Activated naive CD8-positive, alpha-beta T cell treated with anti-CD3 and anti-CD28 coated beads, Interleukin-2, amount 50 U/mL, for 24 hours (primary cell): ENCODE measurements around the gene ATXN7L1.
A peak's percentile ranks its signal among the peaks of the same experiment; 100 is the strongest.

Experiments used
- ATAC-seq: fragments of 150-1000 bp; cut with Tn5 transposase; one replicate; pipeline ENCODE4 v1.10.0; 2021
- DNase-seq: peaks from one replicate; pipeline ENCODE4 v3.0.0; 2021
- H3K27ac Mint-ChIP-seq: one replicate; pipeline ENCODE4 v1.8.0; 2021; ENCODE audit warnings: mild to moderate bottlenecking, mixed read lengths
- H3K27me3 Mint-ChIP-seq: one replicate; pipeline ENCODE4 v1.8.0; 2021; ENCODE audit warnings: mixed read lengths
- H3K36me3 Mint-ChIP-seq: one replicate; pipeline ENCODE4 v1.8.0; 2021; ENCODE audit warnings: low read depth, mixed read lengths
- H3K4me1 Mint-ChIP-seq: one replicate; pipeline ENCODE4 v1.8.0; 2021; ENCODE audit warnings: mixed read lengths
- H3K4me3 Mint-ChIP-seq: one replicate; pipeline ENCODE4 v1.8.0; 2021; ENCODE audit warnings: mild to moderate bottlenecking, moderate library complexity, mixed read lengths
- H3K9me3 Mint-ChIP-seq: one replicate; pipeline ENCODE4 v1.8.0; 2021; ENCODE audit warnings: mixed read lengths

ATXN7L1 gene

DNA sequence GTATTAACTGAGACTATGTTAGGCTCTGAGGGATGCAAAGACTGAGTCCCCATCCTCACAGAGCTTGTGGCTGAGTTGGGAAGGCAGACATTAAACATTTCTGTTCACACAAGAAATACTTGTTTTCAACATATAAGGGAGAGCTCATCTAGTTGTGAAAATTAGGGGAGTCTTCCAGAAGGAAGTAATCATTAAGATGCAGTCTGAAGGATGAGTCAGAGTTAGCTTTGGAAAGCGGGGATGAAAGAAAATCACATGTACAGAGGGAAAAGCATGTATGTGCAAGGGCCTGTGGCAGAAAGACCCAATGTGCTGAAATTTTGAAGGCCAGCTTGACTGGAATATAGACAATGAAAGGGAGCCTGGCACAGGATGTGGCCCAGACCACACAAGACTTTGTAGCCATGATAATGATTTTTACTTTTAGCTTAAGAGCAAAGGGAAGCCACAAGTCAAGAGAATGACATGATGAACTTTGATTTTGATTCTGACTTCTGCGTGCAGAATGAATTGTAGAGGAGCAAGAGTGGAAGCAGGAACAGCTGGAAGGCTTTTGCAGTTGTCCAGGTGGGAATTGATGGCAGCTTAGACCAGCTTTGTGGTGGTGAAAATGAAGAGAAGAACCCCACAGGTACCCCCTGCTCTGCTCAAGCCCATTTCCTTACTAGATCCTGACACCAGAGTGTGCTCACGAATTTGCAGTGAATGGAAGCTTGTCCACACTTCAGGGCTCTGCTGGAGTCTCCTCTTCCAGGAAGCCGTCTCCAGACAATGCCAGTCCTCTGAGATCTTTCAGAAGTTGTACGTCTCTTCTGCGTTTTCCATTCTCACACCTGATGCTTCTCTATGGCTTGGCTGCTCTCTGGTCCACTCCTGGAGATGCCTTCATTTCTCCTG is 115.6 kb downstream of the ATXN7L1 start:
- Mint-ChIP-seq H3K4me1 (peaks cover 28% of the 10 kb centered on the region), H3K36me3 (no peaks in the 10 kb centered on the region), H3K27me3 (peaks cover 2% of the 10 kb centered on the region), H3K27ac (no peak overlapping the region), H3K9me3 (no peaks in the 10 kb centered on the region), H3K4me3 (no peak overlapping the region)
- no peak for DNase-seq
- ATAC-seq, result peak; percentile 37

GRCh38 chr7:105759670-105760550 is 116.5 kb downstream of the ATXN7L1 start:
- H3K27me3 Mint-ChIP-seq, result no peaks in the 10 kb centered on the region
- ATAC-seq (no peak), DNase-seq (peak; percentile 23)

DNA sequence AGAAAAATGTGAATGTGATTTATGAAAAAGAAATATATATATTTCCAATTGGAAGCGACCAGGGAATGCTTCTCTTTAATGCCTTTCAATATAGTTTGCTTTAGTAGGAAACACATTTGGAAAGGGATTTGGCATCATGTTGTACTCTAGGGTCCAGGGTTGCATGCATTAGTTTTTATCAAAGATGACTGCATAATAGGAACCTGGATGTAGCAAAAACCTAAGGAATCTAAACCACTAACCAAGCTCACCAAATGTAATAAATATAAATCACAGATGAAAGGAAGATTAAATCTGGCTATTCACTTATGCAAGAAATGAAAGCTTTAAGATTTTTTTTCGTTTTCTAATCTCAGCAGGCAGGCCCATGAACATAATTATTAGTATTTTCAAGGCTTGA is 120.0 kb downstream of the ATXN7L1 start:
- no peaks in the 10 kb centered on the region for H3K27me3 Mint-ChIP-seq

More at GRCh38 chr7:105759670-105760550, 116.5 kb downstream of the ATXN7L1 start:
- no peak overlapping the region for H3K27ac Mint-ChIP-seq
- H3K4me3 Mint-ChIP-seq, result no peak overlapping the region
- H3K4me1 Mint-ChIP-seq, result peaks cover 23% of the 10 kb centered on the region
- no peaks in the 10 kb centered on the region for H3K9me3 Mint-ChIP-seq
- H3K36me3 Mint-ChIP-seq, result no peaks in the 10 kb centered on the region

GRCh38 chr7:105752671-105753275 is 123.6 kb downstream of the ATXN7L1 start:
- H3K4me1 Mint-ChIP-seq, result no peaks in the 10 kb centered on the region
- no peaks in the 10 kb centered on the region for H3K36me3 Mint-ChIP-seq
- no peak for ATAC-seq
- H3K27ac Mint-ChIP-seq, result no peak overlapping the region
- H3K9me3 Mint-ChIP-seq, result no peaks in the 10 kb centered on the region
- no peaks in the 10 kb centered on the region for H3K27me3 Mint-ChIP-seq
- no peak overlapping the region for H3K4me3 Mint-ChIP-seq
- no peak for DNase-seq

More for the DNA sequence above, 120.0 kb downstream of the ATXN7L1 start:
- Mint-ChIP-seq H3K4me1 (peaks cover 20% of the 10 kb centered on the region), H3K9me3 (no peaks in the 10 kb centered on the region), H3K36me3 (no peaks in the 10 kb centered on the region), H3K27ac (no peak overlapping the region), H3K4me3 (no peak overlapping the region)
- DNase-seq (no peak), ATAC-seq (no peak)

DNA sequence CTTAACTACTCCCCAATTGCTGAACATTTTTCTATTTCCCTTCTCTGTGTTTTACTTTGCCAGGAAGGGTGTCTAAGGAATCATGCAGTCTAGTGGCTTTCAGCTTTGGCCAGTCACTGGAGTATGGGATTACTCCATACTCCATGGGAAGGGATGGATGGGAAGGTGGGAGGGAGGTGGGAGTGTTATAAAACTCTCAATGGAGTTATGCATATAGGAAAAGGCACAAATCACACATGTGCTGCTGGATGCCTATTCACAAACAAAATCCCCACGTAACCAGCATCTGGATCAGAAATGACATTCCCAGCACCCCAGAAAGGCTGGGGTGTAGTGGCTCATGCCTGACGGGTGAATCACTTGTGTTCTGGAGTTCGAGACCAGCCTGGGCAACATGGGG is 125.3 kb downstream of the ATXN7L1 start:
- DNase-seq (no peak), ATAC-seq (no peak)
- Mint-ChIP-seq H3K27me3 (no peaks in the 10 kb centered on the region), H3K36me3 (no peaks in the 10 kb centered on the region), H3K27ac (no peak overlapping the region), H3K9me3 (no peaks in the 10 kb centered on the region), H3K4me1 (no peaks in the 10 kb centered on the region), H3K4me3 (no peak overlapping the region)

- H3K27ac Mint-ChIP-seq, result no peak overlapping the region
- H3K4me3 Mint-ChIP-seq, result no peak overlapping the region
- peaks cover under 1% of the 10 kb centered on the region for H3K4me1 Mint-ChIP-seq
- no peaks in the 10 kb centered on the region for H3K9me3 Mint-ChIP-seq
- no peaks in the 10 kb centered on the region for H3K36me3 Mint-ChIP-seq
- DNase-seq, result no peak
- ATAC-seq, result no peak
- H3K27me3 Mint-ChIP-seq, result no peaks in the 10 kb centered on the region
These were observed 127.7 kb downstream of the ATXN7L1 start for GRCh38 chr7:105748701-105749100.

DNA sequence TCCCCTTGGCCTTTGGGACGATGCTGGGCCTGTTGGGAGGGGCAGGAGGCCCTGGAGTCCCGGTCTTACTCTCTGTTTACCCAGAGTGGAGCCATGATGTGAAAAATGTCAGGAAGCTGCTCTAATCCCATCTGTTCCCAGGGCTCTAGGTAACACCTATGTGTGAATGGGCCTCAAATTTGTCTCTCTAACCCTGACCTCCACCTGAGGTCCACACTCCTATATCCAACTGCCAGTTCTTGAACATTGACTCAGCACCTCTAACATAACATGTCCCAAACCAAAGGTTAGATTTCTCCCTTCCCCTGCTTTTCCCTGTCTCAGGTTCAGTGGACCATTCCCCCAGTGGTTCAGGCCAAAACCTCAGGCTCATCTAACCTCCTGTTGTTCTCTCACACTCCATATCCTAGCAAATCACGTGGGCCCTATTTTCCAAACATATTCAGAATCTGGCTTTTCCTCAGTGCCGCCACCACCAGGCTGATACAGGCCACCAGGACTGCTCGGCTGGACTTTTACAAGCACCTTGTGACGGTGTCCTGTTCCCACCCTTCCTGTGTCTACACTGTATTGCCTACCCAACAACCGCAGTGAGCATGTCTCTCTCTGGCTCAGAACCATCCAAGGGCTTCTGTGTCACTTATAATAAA is 130.6 kb downstream of the ATXN7L1 start:
- H3K4me3 Mint-ChIP-seq, result no peak overlapping the region
- no peak overlapping the region for H3K27ac Mint-ChIP-seq
- H3K4me1 Mint-ChIP-seq, result peaks cover 5% of the 10 kb centered on the region
- no peaks in the 10 kb centered on the region for H3K27me3 Mint-ChIP-seq
- no peaks in the 10 kb centered on the region for H3K36me3 Mint-ChIP-seq
- no peak for DNase-seq
- no peak for ATAC-seq
- no peaks in the 10 kb centered on the region for H3K9me3 Mint-ChIP-seq

GRCh38 chr7:105744258-105744657 is 132.1 kb downstream of the ATXN7L1 start:
- Mint-ChIP-seq H3K27me3 (no peaks in the 10 kb centered on the region), H3K9me3 (no peaks in the 10 kb centered on the region), H3K36me3 (no peaks in the 10 kb centered on the region), H3K4me1 (peaks cover 5% of the 10 kb centered on the region), H3K27ac (no peak overlapping the region), H3K4me3 (no peak overlapping the region)
- no peak for DNase-seq
- ATAC-seq, result no peak

- Mint-ChIP-seq H3K27ac (no peak overlapping the region), H3K4me1 (peaks cover 5% of the 10 kb centered on the region), H3K36me3 (no peaks in the 10 kb centered on the region), H3K27me3 (no peaks in the 10 kb centered on the region), H3K4me3 (no peak overlapping the region), H3K9me3 (no peaks in the 10 kb centered on the region)
- ATAC-seq, result no peak
- no peak for DNase-seq
These were observed 132.9 kb downstream of the ATXN7L1 start for GRCh38 chr7:105743351-105744090.

DNA sequence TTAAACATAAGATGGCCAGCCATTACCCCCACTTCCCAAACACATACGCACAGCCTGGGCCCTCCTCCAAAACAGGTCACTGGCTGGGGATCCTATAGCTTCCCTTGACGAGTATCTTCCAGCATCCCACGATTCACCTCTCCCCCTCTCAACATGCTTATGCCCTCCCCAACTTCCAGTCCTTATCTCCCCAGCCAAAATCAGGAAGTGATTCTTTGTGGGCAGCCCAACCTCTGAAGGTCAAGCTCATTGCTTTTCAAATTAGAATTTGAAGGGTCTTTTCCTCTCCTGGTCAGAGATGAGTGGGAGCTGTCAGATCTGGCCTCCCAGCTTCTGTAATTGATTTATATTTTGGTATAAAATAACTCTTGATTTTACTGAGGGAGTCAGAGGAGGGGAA is 133.6 kb downstream of the ATXN7L1 start:
- Mint-ChIP-seq H3K36me3 (no peaks in the 10 kb centered on the region), H3K27ac (no peak overlapping the region), H3K4me1 (peaks cover 5% of the 10 kb centered on the region), H3K9me3 (no peaks in the 10 kb centered on the region), H3K4me3 (no peak overlapping the region), H3K27me3 (no peaks in the 10 kb centered on the region)
- DNase-seq (no peak), ATAC-seq (no peak)

- Mint-ChIP-seq H3K27ac (no peak overlapping the region), H3K9me3 (no peaks in the 10 kb centered on the region), H3K4me1 (peaks cover 5% of the 10 kb centered on the region), H3K36me3 (no peaks in the 10 kb centered on the region), H3K27me3 (no peaks in the 10 kb centered on the region), H3K4me3 (no peak overlapping the region)
- ATAC-seq (no peak), DNase-seq (no peak)
These were observed 134.4 kb downstream of the ATXN7L1 start for GRCh38 chr7:105741982-105742381.

GRCh38 chr7:105738133-105738532 is 138.3 kb downstream of the ATXN7L1 start:
- DNase-seq (no peak), ATAC-seq (no peak)
- Mint-ChIP-seq H3K4me3 (no peak overlapping the region), H3K4me1 (peaks cover 3% of the 10 kb centered on the region), H3K36me3 (no peaks in the 10 kb centered on the region), H3K27me3 (no peaks in the 10 kb centered on the region), H3K9me3 (peaks cover 3% of the 10 kb centered on the region), H3K27ac (no peak overlapping the region)

DNA sequence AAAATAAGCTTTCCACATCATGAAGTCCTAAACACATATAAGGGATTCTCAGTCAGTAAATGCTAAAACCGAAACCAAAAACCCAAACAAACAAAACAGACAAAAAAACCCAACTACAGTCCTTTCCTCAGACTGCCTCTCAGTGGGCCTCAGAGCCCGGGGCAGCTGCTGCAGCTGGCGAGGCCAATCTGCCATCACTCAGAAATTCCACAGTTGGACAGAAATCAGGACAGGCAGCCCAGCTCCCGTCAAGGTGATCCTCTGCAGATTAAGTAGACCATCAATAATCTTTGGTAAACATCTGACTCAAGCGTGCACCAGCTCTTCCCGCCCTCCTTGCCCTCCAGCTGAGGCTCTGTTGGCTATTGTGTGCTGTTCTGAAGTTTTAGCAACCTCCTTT is 142.2 kb downstream of the ATXN7L1 start:
- H3K9me3 Mint-ChIP-seq, result peaks cover 3% of the 10 kb centered on the region
- H3K4me3 Mint-ChIP-seq, result no peak overlapping the region
- no peak for DNase-seq
- H3K4me1 Mint-ChIP-seq, result no peaks in the 10 kb centered on the region
- no peak overlapping the region for H3K27ac Mint-ChIP-seq
- no peaks in the 10 kb centered on the region for H3K27me3 Mint-ChIP-seq
- no peak for ATAC-seq
- H3K36me3 Mint-ChIP-seq, result no peaks in the 10 kb centered on the region

DNA sequence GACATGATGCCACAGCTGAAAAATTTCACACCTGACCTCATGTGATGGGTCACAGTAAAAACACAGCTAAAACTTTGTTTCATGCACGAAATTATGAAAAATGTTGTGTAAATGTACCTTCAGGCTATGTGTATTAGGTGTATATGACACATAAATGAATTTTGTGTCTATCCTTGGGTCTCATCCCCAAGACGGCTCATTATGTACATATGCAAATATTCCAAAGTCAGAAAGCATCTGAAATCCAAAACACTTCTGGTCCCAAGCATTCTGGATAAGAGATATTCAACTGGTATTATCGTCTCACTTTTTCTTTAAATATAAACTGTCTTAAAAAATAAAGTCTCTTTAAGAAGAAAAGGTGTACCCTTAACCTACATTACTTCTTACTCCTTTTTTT is 145.4 kb downstream of the ATXN7L1 start:
- Mint-ChIP-seq H3K27ac (no peak overlapping the region), H3K4me3 (no peak overlapping the region), H3K36me3 (no peaks in the 10 kb centered on the region), H3K9me3 (peaks cover 3% of the 10 kb centered on the region), H3K4me1 (no peaks in the 10 kb centered on the region), H3K27me3 (no peaks in the 10 kb centered on the region)
- DNase-seq, result no peak
- no peak for ATAC-seq
